H4 (cell line): ENCODE results near the gene PSME2. TPM values are rescaled to one million over a fixed set of nuclear protein-coding genes. Genes with fewer than 3 reads are reported as not detected.

Source experiments
- DNase-seq: peaks from one replicate; pipeline ENCODE4 v3.0.0-alpha.2; 2015; ENCODE audit warnings: low spot score
- total RNA-seq: library from RNA; depleted of rRNA; stranded (reverse); fragments of >200 nt; shearing (Covaris generic); gene quantifications from 2 replicates; pipeline ENCODE4 v1.2.3, GENCODE V29; 2014

Gene PSME2
- total RNA-seq, 1 experiment from 2014 or later, result 346 TPM

DNA sequence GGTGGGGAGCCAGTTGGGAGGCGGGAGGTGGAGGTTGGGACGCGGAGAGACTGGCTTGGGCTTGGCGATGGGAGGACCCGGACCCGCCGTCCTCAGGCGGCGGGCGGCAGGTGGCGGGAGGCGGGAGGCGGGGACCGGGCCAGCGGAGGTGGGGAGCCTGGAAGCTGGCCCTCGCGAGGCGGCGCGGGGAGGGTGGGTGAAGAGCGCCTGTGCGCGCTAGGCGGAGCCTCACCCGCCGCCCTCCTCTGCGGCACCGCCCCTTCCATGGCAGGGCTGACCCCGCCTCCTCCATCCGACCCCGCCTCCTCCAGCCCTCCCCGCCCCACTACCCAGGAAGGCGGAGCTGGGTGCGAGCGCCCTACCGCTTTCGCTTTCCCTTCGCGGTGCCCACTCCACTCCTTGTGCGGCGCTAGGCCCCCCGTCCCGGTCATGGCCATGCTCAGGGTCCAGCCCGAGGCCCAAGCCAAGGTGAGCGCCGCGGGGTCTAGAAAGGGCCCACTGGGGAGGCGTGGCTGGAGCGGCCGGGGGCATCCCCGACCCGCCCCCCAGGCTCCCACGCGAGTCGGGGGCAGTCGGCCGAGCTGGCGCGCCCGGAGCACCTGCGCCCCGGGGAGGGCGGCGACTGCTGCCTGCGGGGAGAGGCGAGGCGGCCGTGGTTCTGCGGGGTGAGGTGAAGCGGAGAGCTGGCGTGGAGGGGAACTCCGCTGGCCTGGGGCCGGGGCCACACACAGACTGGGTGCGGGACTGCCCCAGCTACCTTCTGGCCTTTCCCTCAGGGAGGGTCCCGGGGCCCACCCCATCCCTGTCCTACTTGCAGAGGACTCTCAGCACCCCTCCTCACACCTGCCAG lies 10.4 kb downstream of the PSME2 start, which contains the start of gene PSME1:
Gene PSME1, plus strand, starts transcription at position 361 of the 850 bp plus-strand sequence. Its CDS starts 69 bp downstream, at position 430.
- peak; percentile 77 for DNase-seq

DNA sequence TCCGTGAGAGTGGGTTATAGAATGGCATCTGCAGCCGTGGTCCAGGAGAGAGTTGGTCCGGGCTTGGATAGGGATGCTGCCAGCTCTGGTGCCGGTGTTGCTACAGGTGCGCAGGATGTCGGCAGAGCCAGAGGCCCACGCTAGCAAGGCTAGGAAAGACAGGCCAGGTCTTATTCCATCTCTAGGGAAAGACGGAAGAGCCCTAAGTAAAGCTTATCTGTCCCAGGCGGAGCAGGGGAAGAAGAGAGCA lies 10.9 kb downstream of the PSME2 start:
- no peak for DNase-seq

DNA sequence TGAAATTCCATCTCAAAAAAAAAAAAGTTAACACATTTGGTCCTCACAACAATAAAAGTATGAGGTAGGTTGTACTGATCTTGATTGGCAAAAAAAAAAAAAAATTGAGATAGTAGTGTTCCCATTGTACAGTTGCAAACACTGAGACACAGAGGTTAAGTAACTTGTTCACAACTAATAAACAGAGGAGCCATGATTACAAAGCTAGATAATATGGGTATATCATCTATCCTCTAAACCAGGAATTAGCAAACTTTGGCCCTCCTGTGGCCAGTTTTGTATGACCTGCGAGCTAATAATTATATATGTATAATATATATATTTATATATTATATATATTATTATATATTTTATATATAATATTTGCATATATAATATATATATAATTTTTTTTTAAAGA lies 12.7 kb downstream of the PSME2 start:
- DNase-seq, result no peak

DNA sequence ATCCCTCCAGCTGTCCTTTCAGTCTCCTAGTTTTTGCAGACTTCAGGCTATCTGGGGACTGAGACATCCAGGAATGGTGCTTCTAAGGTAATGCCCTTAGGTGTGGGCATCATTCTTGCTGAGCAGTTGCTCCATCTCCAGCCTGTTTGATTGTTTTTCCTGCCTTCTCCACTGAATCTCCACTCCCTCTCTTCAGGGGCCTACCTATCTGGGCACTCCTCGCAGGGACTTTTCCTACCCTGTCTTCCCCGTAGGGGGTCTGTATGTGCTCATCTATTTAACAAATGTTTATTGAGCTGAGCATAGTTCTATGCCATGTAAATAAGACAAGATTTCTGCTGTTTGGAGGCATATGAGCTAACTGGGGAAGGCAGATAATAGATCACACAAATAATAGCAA lies 13.4 kb downstream of the PSME2 start:
- no peak for DNase-seq

DNA sequence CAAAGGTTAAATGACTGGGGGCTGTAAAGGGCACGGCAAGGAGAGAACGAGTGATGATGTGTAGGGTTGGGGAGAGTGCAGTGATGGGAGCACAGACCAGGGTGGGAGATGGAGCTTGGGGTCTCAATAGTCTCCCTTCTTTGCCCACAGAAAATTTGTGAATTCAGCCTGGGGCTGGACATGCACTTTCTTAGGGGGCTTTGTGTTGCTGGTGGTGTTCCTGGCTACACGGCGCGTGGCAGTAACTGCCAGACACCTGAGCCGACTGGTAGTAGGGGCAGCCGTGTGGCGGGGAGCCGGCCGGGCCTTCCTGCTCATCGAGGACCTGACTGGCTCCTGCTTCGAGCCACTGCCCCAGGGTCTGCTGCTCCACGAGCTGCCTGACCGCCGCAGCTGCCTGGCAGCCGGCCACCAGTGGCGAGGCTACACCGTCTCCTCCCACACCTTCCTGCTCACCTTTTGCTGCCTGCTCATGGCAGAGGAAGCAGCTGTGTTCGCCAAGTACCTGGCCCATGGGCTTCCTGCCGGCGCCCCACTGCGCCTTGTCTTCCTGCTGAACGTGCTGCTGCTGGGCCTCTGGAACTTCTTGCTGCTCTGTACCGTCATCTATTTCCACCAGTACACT lies 14.2 kb downstream of the PSME2 start:
- no peak for DNase-seq

DNA sequence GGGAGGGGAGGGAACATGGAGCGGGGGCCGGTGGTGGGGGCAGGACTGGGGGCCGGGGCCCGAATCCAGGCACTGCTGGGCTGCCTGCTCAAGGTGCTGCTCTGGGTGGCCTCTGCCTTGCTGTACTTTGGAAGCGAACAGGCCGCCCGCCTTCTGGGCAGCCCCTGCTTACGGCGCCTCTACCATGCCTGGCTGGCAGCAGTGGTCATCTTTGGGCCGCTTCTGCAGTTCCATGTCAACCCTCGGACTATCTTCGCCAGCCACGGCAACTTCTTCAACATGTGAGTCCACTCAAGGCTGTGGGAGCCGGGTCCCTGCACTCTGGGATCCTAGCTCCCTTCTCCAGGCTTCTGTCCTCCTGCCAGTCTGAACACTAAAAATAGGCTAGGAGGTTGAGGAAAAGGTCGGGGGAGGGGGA lies 14.9 kb downstream of the PSME2 start:
- no peak for DNase-seq

DNA sequence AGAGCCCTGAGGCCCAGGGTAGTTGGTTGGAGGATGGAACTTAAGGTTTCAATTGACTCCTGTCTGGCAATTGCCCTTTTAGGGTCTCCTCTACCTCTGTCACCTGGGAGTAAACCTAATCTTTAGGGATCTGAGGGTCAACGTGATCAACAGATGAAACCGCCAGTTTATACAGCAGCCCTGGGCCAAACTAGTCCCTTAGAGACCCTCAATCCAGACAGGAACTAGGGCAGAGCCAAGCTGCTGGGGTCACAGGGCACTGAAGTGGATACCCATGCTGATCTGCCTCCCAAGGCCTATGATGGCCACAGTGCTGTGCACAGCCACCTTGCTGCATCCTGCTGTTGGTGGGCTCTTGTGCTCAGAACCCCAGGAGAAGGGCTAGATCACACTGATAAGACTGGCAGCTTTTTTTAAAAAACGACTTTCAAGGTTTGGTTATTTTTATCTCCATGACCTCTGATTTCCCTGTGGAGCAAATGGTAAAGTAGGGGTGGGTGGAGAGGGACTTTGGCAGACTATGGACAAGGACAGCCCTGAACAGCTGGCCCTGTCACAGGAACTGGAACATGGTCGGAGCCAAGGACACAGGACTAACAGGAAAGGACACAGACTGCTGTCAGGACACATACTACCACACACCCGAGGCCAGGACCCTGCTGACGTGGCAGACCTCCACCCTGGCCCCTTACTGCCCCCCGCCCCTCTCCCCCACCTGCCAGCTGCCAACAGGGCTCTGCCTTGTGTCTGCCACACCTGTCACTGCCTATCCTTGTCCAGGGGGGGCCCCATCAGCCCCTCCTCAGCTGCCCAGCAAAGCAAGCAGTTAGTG lies 15.5 kb downstream of the PSME2 start:
- no peak for DNase-seq

DNA sequence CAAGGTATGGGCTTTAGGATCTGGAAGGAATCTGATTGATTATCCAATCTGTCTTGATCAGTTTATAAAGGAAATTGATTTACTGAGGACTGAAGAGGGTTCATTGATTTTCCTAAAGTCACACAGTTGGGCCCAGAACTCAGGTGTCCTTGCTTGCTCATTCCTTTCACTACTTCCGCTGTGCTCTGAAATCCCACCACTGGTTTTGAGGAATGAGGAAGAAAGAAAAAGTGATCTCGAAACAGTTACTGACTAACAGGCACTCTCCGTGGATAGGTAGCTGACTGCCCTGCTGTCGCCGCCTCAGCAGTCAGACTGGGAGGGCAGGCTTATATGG lies 16.1 kb downstream of the PSME2 start, which contains the start of gene FITM1:
Gene FITM1, plus strand, starts transcription at position 280 of the 337 bp plus-strand sequence. CDS start 905 bp downstream, outside the sequence.
- no peak for DNase-seq

DNA sequence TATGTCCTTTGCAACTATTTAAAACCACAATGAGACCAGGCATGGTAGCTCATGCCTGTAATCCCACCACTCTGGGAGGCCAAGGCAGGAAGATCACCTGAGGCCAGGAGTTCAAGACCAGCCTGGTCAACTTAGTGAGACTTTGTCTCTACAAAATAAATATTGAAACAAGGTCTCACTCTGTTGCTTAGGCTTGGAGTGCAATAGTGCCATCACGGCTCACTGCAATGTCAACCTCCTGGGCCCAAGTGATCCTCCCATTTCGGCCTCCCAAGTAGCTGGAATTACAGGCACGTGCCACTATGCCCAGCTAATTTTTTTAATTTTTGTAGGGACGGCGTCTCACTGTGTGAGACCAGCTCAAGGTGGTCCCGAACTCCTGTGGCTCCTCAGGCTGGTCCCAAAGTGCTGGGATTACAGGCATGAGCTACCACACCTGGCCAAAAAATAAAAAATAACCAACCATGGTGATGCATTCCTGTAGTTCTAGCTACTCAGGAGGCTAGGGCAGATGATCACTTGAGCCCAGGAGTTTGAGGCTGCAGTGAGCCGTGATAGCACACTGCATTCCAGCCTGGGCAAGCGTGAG lies 16.9 kb downstream of the PSME2 start:
- no peak for DNase-seq

DNA sequence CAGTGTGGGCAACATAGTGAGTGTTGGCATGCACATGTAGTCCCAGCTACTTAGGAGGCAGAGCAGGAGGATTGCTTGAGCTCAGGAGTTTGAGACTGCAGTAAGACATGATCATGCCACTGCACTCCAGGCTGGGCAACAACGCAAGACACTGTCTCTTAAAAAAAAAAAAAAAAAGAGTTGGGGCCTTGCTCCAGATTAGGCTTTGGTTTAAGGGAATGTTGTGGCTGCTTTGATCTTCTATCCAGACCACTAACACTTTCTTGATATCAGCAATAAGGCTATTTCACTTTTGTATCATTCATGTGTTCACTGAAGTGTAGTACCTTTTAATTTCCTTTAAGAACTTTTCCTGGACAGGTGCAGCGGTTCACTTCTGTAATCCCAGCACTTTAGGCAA lies 18.7 kb downstream of the PSME2 start:
- no peak for DNase-seq

DNA sequence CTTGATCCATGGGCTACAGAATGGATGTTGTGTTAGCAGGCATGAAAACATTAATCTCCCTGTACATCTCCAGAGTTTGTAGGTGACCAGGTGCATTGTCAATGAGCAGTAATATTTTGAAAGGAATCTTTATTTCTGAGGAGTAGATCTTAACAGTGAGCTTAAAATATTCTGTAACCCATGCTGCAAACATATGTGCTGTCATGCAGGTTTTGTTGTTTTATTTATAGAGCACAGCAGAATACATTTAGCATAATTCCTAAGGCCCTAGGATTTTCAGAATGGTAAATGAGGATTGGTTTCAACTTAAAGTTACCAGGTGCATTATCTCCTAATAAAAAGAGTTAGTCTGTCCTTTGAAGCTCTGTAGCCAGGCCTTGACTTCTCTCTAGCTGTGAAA lies 19.5 kb downstream of the PSME2 start:
- no peak for DNase-seq

DNA sequence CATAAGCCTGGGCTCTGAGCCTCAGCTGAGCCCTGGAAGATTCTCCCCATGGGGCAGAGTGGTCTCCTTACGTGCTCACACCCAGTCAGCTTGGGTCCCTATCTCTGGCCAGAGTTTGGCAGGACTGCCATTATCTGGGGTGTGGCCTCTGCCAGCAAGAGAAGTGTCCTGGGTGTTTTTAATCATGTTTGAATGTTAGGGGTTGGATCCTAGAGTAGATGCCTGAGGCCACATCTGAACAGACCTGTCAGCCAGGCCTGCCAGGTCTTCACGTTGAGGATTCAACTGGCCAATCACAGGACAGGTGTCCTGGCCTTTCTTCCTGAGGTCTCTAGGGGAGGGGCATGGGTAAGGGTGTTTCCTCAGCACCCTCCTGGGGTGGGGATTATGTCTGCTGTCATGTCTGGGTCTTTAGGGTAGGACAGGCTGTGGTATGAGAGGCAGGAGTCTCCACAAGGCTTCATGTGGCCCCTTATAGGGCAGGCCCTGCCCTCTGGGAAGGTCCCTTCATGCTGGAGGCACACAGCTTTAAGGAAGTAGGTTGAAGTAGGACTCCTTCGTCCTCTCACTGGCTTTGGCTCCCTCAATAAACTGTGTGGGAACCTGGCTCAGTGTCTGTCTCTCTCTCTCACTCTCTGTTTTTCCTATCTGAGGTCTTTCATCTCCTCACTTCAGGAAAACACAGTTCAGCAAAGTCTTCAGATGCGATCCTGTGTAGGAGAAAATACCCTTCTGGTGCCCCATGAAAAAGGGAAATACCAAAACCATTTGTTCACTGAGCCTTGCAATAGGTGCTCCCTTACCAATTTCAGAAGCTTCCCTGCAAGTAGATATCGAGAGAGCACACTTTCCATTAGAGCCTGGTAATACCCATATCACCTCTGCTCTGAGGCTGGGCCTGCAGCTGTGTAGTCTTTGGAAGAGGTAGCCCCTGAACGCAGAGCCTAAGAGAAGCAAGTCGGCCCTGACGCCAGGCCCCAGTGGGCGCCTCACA lies 22.7 kb downstream of the PSME2 start:
- no peak for DNase-seq

DNA sequence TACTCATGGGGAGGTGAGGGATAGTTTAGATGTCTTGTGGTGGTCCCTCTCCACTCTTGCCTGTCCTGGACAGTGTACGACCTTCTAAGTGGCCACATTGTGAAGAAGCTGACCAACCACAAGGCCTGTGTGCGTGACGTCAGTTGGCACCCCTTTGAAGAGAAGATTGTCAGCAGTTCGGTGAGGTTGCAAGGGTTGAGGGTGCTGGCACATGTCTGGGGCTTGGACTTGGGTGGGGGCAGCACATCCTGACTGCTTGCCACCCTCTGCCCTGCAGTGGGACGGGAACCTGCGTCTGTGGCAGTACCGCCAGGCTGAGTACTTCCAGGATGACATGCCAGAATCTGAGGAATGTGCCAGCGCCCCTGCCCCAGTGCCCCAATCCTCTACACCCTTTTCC lies 23.5 kb downstream of the PSME2 start:
- DNase-seq, result no peak

DNA sequence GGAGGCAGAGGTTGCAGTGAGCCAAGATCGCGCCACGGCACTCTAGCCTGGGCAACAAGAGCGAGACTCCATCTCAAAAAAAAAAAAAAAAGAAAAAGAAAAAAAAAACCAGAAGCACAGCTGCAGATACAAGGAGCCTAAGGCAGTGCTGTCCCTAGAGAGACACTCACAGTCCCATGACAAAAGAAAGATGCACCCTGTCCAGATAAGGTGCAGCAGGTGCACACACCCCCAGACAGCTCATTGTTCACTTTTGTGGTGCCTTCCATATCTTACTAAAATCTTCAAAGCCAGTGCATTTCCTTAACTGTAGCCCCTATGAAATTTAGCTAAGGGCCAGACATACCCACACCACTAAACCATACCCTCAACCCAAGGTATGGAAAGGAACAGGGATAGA lies 24.0 kb downstream of the PSME2 start:
- no peak for DNase-seq

DNA sequence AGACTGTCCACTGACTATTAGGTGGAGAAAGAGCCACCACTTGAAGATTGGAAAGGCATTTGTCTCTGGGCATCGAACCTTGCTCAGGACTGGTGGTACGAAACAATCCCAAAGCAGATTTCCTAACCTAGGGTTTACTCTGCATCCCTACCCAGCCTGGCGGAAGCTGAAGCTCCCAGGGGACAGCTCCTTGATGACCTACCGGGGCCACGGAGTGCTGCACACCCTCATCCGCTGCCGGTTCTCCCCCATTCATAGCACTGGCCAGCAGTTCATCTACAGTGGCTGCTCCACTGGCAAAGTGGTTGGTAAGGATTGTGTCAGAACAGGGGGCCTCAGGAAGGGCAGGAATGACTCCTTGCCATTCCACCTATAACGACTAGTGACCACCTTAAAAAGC lies 25.2 kb downstream of the PSME2 start:
- no peak for DNase-seq

DNA sequence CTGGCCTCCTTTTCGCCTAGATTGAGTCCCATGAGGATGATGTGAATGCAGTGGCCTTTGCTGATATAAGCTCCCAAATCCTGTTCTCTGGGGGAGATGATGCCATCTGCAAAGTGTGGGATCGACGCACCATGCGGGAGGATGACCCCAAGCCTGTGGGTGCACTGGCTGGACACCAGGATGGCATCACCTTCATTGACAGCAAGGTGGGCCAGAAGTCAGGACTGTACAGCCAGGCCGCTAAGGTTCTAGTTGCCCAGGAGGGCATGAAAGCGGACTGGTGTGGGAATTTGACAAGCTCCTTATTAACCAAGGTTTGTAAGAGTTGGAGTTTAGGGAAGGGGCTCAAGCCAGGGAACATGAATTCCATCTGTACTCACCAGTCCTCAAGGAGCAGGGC lies 26.7 kb downstream of the PSME2 start:
- DNase-seq, result no peak

DNA sequence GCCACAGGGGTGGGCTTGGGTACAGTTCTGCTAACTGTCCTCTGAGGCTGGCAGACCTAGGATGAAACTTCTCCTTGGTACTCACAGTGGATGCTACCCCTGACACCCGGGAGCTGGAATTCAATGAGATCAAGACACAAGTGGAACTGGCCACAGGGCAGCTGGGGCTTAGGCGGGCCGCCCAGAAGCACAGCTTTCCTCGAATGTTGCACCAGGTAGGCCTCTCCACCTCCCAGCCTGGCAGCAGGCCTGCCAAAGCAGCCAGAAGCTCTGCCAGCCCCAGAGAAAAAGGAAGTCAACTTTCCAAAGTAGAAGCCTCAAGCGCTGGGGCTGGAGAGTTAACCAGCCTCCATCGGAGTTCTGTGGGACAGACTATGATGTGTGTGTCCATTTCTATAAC lies 29.2 kb downstream of the PSME2 start:
- no peak for DNase-seq

DNA sequence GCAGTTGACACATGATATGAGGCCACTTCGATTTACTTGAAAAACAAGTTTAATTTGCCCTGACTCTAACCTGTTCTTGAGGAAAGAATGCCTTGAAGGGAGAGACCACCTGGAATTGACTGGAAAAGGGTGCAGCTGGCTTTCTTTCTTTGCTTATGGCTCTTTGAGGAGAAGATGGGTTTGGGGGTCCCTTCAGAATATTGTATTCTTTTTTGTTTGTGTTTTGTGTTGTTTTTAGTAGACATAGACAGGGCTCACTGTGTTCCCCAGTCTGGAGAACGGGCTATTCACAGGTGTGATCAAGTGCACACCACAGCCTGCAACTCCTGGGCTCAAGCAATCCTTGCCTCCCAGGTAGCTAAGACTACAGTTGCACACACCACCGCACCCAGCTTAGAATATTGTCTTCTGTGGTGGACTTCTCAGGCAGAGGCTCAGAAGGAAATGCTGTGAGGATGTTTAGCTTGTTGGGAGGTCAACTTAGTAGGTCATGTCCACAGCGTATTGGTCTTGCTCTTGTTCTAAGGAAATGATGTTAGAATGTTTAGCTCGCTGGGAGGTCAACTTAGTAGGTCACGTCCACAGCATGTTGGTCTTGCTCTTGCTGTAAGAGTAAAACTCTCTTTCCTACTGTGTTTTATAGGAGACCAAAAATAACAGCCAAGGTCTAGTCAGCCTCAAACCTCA lies 30.1 kb downstream of the PSME2 start:
- DNase-seq, result no peak

DNA sequence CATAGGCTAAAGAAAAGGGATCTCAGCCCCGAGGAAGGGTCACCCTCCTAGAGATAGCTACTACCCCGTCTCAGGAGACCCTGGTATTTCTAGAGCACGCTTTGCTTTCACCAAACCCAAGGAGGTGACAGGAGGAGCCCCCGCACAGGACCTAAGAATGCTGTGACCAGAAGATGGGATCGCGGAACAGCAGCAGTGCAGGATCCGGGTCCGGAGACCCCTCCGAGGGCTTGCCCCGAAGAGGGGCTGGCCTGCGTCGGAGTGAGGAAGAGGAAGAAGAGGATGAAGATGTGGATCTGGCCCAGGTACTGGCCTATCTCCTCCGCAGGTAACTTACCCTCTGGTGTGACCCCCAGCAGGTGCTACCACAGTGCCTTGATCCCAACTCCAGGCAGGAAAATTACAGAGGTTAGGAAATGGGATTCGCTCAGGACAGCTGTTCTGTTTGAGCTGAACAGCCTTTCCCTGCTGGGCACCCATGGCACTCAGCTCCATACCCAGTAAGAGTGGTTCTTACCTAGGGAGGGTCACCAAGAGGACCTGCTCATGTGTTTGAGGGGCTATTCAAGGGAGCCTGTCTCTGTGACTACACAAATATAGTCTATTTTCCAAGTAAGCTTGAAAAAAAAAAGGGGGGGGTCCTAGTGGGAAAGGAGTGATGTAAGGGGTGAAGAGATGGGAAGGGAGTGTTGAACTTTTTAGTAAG lies 30.8 kb downstream of the PSME2 start:
- no peak for DNase-seq
